Cardiac fibroblast (primary cell): Measurements from ENCODE around the gene CENPX.

Experiments used
- DNase-seq, 2 donors: peaks; one replicate each; pipeline versions ENCODE4 v3.0.0 to v3.0.0-alpha.2; 2010; ENCODE audit warnings: low read depth in 2 of 2
- H3K4me3 ChIP-seq, 2 donors: replicated peaks in 1 of 2; 1 replicate in 1 of 2; 2 replicates in 1 of 2; pipeline ENCODE4 v1.5.1; 2011; ENCODE audit warnings: low read depth in 2 of 2, low read length in 2 of 2, mild to moderate bottlenecking in 2 of 2, moderate library complexity in 1 of 2
- CTCF ChIP-seq: IDR thresholded peaks from one replicate; pipeline ENCODE4 v1.5.1; 2011; ENCODE audit warnings: low read depth, mild to moderate bottlenecking, low read length, inconsistent platforms

The CENPX gene

GRCh38 chr17:82054351-82055022 is 31.8 kb upstream of the CENPX start:
- no peak for TF ChIP-seq CTCF
- no peak overlapping the region for H3K4me3 ChIP-seq

GRCh38 chr17:82053556-82054263 is 31.0 kb upstream of the CENPX start:
- no peak overlapping the region for H3K4me3 ChIP-seq
- DNase-seq = no peak
- TF ChIP-seq CTCF = no peak

More at GRCh38 chr17:82054351-82055022, 31.8 kb upstream of the CENPX start:
- DNase-seq = no peak

GRCh38 chr17:82053130-82053529 is 30.5 kb upstream of the CENPX start:
- DNase-seq = no peak
- H3K4me3 ChIP-seq = peak overlapping the region; percentile 80 to 84
- TF ChIP-seq CTCF = no peak

GRCh38 chr17:82052638-82053059 is 30.0 kb upstream of the CENPX start:
- DNase-seq = no peak
- peak overlapping the region; percentile 80 to 84 for H3K4me3 ChIP-seq
- TF ChIP-seq CTCF = no peak

- H3K4me3 ChIP-seq = peak within 1 kb of the TSS; percentile 80 to 84
- peak; percentile 41 to 63 for DNase-seq
- TF ChIP-seq CTCF = no peak
Observed at GRCh38 chr17:82051776-82052637, 29.3 kb upstream of the CENPX start, which contains the start of the genes GPS1 and RFNG. Gene GPS1, plus strand, starts transcription at chr17:82051898. Its CDS starts 34 bp downstream, at chr17:82051932. Gene RFNG, minus strand, starts transcription at chr17:82051811. Its CDS starts 45 bp downstream, at chr17:82051766.

GRCh38 chr17:82050761-82051641 is 28.3 kb upstream of the CENPX start:
- peak overlapping the region; percentile 51 to 80 for H3K4me3 ChIP-seq
- TF ChIP-seq CTCF = no peak
- DNase-seq = no peak
